ENCODE measurements around the gene MAP3K19. TPM values are rescaled to one million over a fixed set of nuclear protein-coding genes. Genes with fewer than 3 reads are reported as not detected.

MAP3K19 gene
- total RNA-seq, 4 donors from 2014 or later = not detected

DNA sequence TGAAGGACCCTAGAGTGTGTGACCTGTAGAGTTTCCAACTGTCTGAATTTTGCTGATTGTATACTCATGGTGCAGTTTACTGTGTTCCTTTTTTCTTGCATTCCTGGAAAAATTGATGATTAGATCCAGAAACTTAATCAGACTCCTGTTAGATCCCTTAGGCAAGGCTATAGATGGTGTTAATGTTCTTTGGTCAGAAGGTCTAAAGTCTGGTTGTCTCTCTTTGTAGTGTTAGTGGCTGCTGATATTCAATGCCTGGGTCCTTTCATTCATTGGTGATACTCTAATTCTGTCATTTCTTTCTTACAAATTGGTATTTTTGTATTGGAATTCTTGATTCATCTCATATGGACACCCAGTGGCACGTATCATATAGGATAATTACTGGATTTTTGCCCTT is 122.3 kb downstream of the MAP3K19 start:
- no peaks in the 10 kb centered on the region for H3K27me3 ChIP-seq
- H3K36me3 ChIP-seq = peaks cover 4% of the 10 kb centered on the region
- no peaks in the 10 kb centered on the region for H3K9me3 ChIP-seq
- H3K4me3 ChIP-seq = no peak overlapping the region
- H3K27ac ChIP-seq = no peak overlapping the region
- DNase-seq (ENCODE audit: low spot score in 2 of 2) = no peak
- peaks cover 63% of the 10 kb centered on the region for H3K4me1 ChIP-seq
- TF ChIP-seq POLR2A (IDR thresholded peaks at IDR 0.05) (no peak), POLR2AphosphoS5 (IDR thresholded peaks at IDR 0.05) (no peak), EP300 (IDR thresholded peaks at IDR 0.05) (no peak)
- TF ChIP-seq, protein P1, sequence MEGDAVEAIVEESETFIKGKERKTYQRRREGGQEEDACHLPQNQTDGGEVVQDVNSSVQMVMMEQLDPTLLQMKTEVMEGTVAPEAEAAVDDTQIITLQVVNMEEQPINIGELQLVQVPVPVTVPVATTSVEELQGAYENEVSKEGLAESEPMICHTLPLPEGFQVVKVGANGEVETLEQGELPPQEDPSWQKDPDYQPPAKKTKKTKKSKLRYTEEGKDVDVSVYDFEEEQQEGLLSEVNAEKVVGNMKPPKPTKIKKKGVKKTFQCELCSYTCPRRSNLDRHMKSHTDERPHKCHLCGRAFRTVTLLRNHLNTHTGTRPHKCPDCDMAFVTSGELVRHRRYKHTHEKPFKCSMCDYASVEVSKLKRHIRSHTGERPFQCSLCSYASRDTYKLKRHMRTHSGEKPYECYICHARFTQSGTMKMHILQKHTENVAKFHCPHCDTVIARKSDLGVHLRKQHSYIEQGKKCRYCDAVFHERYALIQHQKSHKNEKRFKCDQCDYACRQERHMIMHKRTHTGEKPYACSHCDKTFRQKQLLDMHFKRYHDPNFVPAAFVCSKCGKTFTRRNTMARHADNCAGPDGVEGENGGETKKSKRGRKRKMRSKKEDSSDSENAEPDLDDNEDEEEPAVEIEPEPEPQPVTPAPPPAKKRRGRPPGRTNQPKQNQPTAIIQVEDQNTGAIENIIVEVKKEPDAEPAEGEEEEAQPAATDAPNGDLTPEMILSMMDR (IDR thresholded peaks at IDR 0.05) = no peak
- 96% methylated on average over 1 of the region's 1 CpG for WGBS

- Histone ChIP-seq H3K4me1 (peaks cover 43% of the 10 kb centered on the region), H3K27ac (peak overlapping the region; percentile 99)
Measured at GRCh38 chr2:134919341-134920210, 127.7 kb downstream of the MAP3K19 start.

DNA sequence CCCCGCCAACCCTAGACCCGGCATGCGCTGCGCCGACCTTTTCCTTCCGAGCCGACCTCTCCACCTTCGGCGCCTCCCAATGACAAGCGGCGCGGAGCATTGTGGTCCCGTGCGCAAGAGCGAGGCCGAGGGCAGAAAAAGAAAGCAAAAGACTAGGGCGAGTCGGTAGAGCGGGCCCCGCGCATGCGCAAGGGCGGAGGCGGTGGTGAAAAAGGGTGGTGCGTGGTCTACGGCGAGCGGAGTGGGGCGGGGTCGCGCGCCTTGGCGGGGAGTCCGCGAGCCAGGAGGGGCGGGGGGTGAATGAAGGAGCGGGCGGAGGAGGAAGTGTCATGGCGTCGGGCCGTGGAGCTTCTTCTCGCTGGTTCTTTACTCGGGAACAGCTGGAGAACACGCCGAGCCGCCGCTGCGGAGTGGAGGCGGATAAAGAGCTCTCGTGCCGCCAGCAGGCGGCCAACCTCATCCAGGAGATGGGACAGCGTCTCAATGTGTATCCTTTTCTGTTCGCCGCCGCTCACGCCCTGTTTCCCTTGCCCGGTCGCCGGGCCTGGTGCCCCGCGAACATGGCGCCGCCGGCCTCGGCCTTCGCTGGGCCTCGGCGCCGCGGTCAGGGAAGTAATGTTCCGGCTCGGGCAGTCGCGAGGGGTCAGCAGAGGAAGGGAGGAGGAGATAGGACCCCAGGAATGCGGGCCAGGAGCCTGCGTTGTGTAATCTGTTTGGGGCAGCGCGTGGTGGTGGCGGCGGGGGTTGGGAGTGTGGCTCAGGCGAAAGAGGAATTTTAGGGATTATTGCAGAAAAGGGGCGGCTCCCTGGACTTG is 128.5 kb downstream of the MAP3K19 start, which contains the start of gene CCNT2:
Gene CCNT2 (plus strand): TSS at position 297 of the 815 bp plus-strand sequence. CDS start 33 bp downstream, at position 330.
- H3K4me1 ChIP-seq = peaks cover 41% of the 10 kb centered on the region
- peak within 1 kb of the TSS; percentile 93 for H3K4me3 ChIP-seq
- no peaks in the 10 kb centered on the region for H3K36me3 ChIP-seq
- DNase-seq (ENCODE audit: low spot score in 2 of 2) = peak; percentile 99
- no peaks in the 10 kb centered on the region for H3K9me3 ChIP-seq
- no peaks in the 10 kb centered on the region for H3K27me3 ChIP-seq
- peak within 1 kb of the TSS; percentile 99 for H3K27ac ChIP-seq
- under 1% methylated on average over 64 of the region's 83 CpGs for WGBS
- peak in 1 of 2 donors; percentile 36 for TF ChIP-seq POLR2A (IDR thresholded peaks at IDR 0.05)
- TF ChIP-seq POLR2AphosphoS5 (IDR thresholded peaks at IDR 0.05) = peak in 2 of 3 donors; percentile 51 to 97
- TF ChIP-seq EP300 (IDR thresholded peaks at IDR 0.05) = no peak
- TF ChIP-seq, protein P1 (IDR thresholded peaks at IDR 0.05) = no peak

More at GRCh38 chr2:134919341-134920210, 127.7 kb downstream of the MAP3K19 start:
- WGBS = 1% methylated on average over 30 of the region's 30 CpGs
- TF ChIP-seq POLR2A (IDR thresholded peaks at IDR 0.05) (no peak), EP300 (IDR thresholded peaks at IDR 0.05) (no peak), POLR2AphosphoS5 (IDR thresholded peaks at IDR 0.05) (no peak)
- TF ChIP-seq, protein P1 (IDR thresholded peaks at IDR 0.05) = no peak
- H3K4me3 ChIP-seq = peak overlapping the region; percentile 93
- H3K9me3 ChIP-seq = no peaks in the 10 kb centered on the region
- H3K36me3 ChIP-seq = no peaks in the 10 kb centered on the region
- peak in 1 of 2 donors; percentile 79 for DNase-seq (ENCODE audit: low spot score in 2 of 2)
- H3K27me3 ChIP-seq = no peaks in the 10 kb centered on the region

DNA sequence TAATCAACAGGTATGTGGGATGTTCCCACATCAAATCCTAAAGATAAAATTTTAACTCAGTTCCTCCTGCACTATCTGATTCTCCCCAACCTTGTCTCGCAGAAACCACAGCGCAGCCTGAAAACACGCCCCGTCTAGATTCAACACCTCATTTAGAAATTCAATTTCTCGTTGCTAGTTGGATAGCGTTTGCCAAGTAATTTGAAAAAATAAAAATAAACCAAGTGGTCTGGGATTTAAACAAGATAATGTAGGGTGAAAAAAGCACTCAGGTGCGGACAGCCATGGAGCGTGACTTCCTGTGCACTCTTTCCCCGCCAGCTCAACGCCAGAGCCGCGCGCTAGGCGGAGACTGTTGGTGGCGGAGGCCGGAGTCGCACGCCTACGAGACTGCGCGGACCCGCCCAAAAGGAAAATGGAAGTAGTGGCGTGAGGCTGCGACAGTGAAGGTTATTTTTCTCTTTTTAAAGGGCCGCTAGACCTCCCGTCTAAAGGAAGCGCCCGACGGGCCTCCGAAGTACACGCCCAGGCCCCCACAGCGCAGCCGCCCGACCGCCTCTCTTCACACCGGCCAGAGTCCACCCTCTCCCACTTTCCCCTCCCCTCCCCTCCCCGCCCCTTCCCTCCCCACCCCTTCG is 129.2 kb downstream of the MAP3K19 start:
- Histone ChIP-seq H3K27me3 (no peaks in the 10 kb centered on the region), H3K36me3 (no peaks in the 10 kb centered on the region), H3K4me3 (peak overlapping the region; percentile 93), H3K9me3 (no peaks in the 10 kb centered on the region), H3K4me1 (peaks cover 40% of the 10 kb centered on the region), H3K27ac (peak overlapping the region; percentile 99)
- no peak for DNase-seq (ENCODE audit: low spot score in 2 of 2)
- WGBS = under 1% methylated on average over 32 of the region's 38 CpGs
- TF ChIP-seq EP300 (IDR thresholded peaks at IDR 0.05) = no peak
- TF ChIP-seq, protein P1 (IDR thresholded peaks at IDR 0.05) = peak in 1 of 2 donors; percentile 37
- peak in 1 of 2 donors; percentile 63 for TF ChIP-seq POLR2A (IDR thresholded peaks at IDR 0.05)
- peak in 1 of 3 donors; percentile 53 for TF ChIP-seq POLR2AphosphoS5 (IDR thresholded peaks at IDR 0.05)
